Activated T-cell treated with anti-CD3 and anti-CD28 coated beads for 48 hours (primary cell): Measurements from ENCODE around the gene OSBPL10.
"Not testable (repeated sequence)": the region's sequence is repeated elsewhere in the genome, so short reads cannot be mapped to it uniquely, and the experiment has no call there.

ENCODE experiments used
- DNase-seq: peaks from one replicate; pipeline ENCODE4 v3.0.0-alpha.2; 2020; ENCODE audit warnings: low read depth

Gene OSBPL10

GRCh38 chr3:31981206-31982181 is at the start of gene OSBPL10, which contains the start of gene ZNF860:
Gene OSBPL10 (minus strand): TSS chr3:31981262. CDS start chr3:31981179, 83 bp downstream.
Gene ZNF860 (plus strand): TSS chr3:31981750. CDS start chr3:31989080, 7,330 bp downstream.
- peak; percentile 32 for DNase-seq

- no peak for DNase-seq
Observed at GRCh38 chr3:32026593-32026992, 45.5 kb upstream of the OSBPL10 start.

GRCh38 chr3:32022947-32023346 is 41.9 kb upstream of the OSBPL10 start:
- no peak for DNase-seq

GRCh38 chr3:32021748-32022147 is 40.7 kb upstream of the OSBPL10 start:
- no peak for DNase-seq

- DNase-seq = no peak
Observed at GRCh38 chr3:32021155-32021554, 40.1 kb upstream of the OSBPL10 start.

GRCh38 chr3:32018757-32019564 is 37.9 kb upstream of the OSBPL10 start:
- no peak for DNase-seq

GRCh38 chr3:32017286-32017685 is 36.2 kb upstream of the OSBPL10 start:
- no peak for DNase-seq

- not testable (repeated sequence) for DNase-seq
Observed at GRCh38 chr3:32015638-32016037, 34.6 kb upstream of the OSBPL10 start.

- not testable (repeated sequence) for DNase-seq
Observed at GRCh38 chr3:32010699-32011098, 29.6 kb upstream of the OSBPL10 start.

GRCh38 chr3:32009957-32010356 is 28.9 kb upstream of the OSBPL10 start:
- no peak for DNase-seq

GRCh38 chr3:32009101-32009500 is 28.0 kb upstream of the OSBPL10 start:
- DNase-seq = no peak

- DNase-seq = no peak
Observed at GRCh38 chr3:32004113-32004765, 23.2 kb upstream of the OSBPL10 start.

- no peak for DNase-seq
Observed at GRCh38 chr3:32003380-32003779, 22.3 kb upstream of the OSBPL10 start.

GRCh38 chr3:32002561-32003368 is 21.7 kb upstream of the OSBPL10 start:
- DNase-seq = no peak

GRCh38 chr3:32000877-32001276 is 19.8 kb upstream of the OSBPL10 start:
- DNase-seq = no peak

GRCh38 chr3:31999907-32000439 is 18.9 kb upstream of the OSBPL10 start:
- DNase-seq = no peak

- no peak for DNase-seq
Observed at GRCh38 chr3:31997500-31997899, 16.4 kb upstream of the OSBPL10 start.

GRCh38 chr3:31996195-31996594 is 15.1 kb upstream of the OSBPL10 start:
- no peak for DNase-seq

- DNase-seq = not testable (repeated sequence)
Observed at GRCh38 chr3:31995026-31995425, 14.0 kb upstream of the OSBPL10 start.

GRCh38 chr3:31993843-31994242 is 12.8 kb upstream of the OSBPL10 start:
- no peak for DNase-seq

- not testable (repeated sequence) for DNase-seq
Observed at GRCh38 chr3:31992995-31993394, 11.9 kb upstream of the OSBPL10 start.
